ENCODE measurements around the gene CDK3. TPM values are rescaled to one million over a fixed set of nuclear protein-coding genes. Genes with fewer than 3 reads are reported as not detected.
A peak's percentile ranks its signal among the peaks of the same experiment; 100 is the strongest.

Gene CDK3
- total RNA-seq, 2 experiments from 2014 or later = 3.8 to 4.1 TPM

DNA sequence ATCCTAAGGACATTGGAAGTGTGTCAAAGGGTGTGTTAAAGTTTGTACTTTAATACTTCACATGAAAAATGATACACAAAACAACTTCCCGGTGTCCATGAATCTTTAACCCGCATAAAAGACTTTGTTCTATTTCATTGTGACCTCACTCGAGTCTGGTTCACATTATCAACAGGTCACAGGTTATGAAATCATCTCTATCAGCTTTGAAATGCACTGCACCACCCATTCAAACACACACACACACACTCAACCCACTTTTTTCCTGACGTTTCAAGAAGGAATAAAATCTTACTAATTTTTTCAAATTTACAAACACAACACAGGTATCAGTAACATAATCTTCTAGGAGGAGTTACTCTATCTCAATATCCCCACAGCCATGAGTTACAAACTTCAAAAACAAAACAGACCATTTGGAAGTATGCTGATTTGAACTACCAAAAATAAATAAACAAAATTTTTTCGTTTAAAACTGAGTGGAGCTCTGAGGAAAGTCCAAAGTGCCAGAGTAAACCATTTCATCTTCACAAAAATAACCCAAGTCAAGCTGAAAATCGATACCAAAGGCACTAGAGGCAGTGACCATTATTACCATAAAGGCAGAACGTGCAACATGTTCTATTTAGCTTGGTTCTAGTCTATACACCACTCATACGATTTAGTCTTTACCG is 24.3 kb upstream of the CDK3 start:
- Mint-ChIP-seq H3K4me1 (ENCODE audit: low read depth) (peaks cover 31% of the 10 kb centered on the region), H3K27ac (peak overlapping the region; percentile 11), H3K36me3 (ENCODE audit: low read depth) (peaks cover 14% of the 10 kb centered on the region), H3K4me3 (peak overlapping the region; percentile 39), H3K9me3 (no peaks in the 10 kb centered on the region), H3K27me3 (no peaks in the 10 kb centered on the region)
- ATAC-seq (no peak), DNase-seq (no peak)
- ChIA-PET POLR2A (no interaction called here), CTCF (interaction anchor here (1.0 to 2.4 kb wide), 5 partner anchors 21 to 115 kb away, joined by 3 to 6 read pairs (median 4); partner anchors contain the start of gene MRPL38)
- intact Hi-C loops (cut with micrococcal nuclease) = no loop called here
- TF ChIP-seq, protein P1, sequence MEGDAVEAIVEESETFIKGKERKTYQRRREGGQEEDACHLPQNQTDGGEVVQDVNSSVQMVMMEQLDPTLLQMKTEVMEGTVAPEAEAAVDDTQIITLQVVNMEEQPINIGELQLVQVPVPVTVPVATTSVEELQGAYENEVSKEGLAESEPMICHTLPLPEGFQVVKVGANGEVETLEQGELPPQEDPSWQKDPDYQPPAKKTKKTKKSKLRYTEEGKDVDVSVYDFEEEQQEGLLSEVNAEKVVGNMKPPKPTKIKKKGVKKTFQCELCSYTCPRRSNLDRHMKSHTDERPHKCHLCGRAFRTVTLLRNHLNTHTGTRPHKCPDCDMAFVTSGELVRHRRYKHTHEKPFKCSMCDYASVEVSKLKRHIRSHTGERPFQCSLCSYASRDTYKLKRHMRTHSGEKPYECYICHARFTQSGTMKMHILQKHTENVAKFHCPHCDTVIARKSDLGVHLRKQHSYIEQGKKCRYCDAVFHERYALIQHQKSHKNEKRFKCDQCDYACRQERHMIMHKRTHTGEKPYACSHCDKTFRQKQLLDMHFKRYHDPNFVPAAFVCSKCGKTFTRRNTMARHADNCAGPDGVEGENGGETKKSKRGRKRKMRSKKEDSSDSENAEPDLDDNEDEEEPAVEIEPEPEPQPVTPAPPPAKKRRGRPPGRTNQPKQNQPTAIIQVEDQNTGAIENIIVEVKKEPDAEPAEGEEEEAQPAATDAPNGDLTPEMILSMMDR (IDR thresholded peaks at IDR 0.05) = no peak

- H3K4me1 Mint-ChIP-seq (ENCODE audit: low read depth) = peaks cover 39% of the 10 kb centered on the region
- H3K9me3 Mint-ChIP-seq = no peaks in the 10 kb centered on the region
- H3K36me3 Mint-ChIP-seq (ENCODE audit: low read depth) = peaks cover 7% of the 10 kb centered on the region
- H3K27me3 Mint-ChIP-seq = no peaks in the 10 kb centered on the region
- peak; percentile 99 for DNase-seq
- peak within 1 kb of the TSS; percentile 99 for H3K27ac Mint-ChIP-seq
- POLR2A ChIA-PET = interaction anchor here (0.6 to 0.8 kb wide), 2 partner anchors 80 to 118 kb away, joined by 3 read pairs; no protein-coding TSS in a partner anchor
- CTCF ChIA-PET = interaction anchor here (0.6 to 1.7 kb wide), 2 partner anchors 21 to 26 kb away, joined by 3 to 7 read pairs; partner anchors contain the start of gene CDK3
- peak; percentile 98 for ATAC-seq
- TF ChIP-seq, protein P1 (IDR thresholded peaks at IDR 0.05) = peak; percentile 34
- H3K4me3 Mint-ChIP-seq = peak within 1 kb of the TSS; percentile 94
- intact Hi-C loops (cut with micrococcal nuclease) = no loop called here
These were observed 21.5 kb upstream of the CDK3 start, which contains the start of the genes ACOX1 and TEN1 for GRCh38 chr17:75978938-75979704. TSS of gene ACOX1 (minus strand) at chr17:75979166. CDS start at chr17:75979073, 93 bp downstream. TSS of gene TEN1 (plus strand) at chr17:75979240. CDS start at chr17:75986193, 6,953 bp downstream.

DNA sequence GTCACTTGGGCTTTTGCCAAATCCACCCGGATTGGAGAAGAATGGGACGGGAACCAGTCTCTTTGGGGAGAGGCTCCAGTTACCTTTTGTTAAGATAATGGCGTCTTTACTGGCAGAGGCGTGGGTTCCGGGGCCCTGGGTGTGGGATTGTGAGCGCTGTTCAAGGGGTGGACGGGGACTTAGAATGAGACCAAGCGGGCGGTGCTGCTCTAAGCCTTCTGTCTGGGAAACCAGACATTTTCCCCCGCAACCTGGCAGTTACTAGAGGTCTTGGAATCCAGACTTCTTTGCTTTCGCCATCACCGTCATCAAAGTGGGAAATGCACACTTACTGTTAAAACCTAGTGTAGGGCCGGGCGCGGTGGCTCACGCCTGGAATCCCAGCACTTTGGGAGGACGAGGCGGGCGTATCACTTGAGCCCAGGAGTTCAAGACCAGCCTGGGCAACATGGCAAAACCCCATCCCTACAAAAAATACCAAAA is 20.9 kb upstream of the CDK3 start:
- ChIA-PET POLR2A (interaction anchor here (0.9 to 1.0 kb wide), 2 partner anchors 10 to 23 kb away, joined by 3 read pairs; no protein-coding TSS in a partner anchor), CTCF (interaction anchor here (0.8 to 1.6 kb wide), 6 partner anchors 21 to 567 kb away, joined by 3 to 6 read pairs (median 4); partner anchors contain the start of gene CDK3)
- Mint-ChIP-seq H3K4me3 (peak overlapping the region; percentile 94), H3K27me3 (no peaks in the 10 kb centered on the region), H3K9me3 (no peaks in the 10 kb centered on the region), H3K36me3 (ENCODE audit: low read depth) (peaks cover 7% of the 10 kb centered on the region), H3K27ac (peak overlapping the region; percentile 99), H3K4me1 (ENCODE audit: low read depth) (peaks cover 37% of the 10 kb centered on the region)
- intact Hi-C loops (cut with micrococcal nuclease) = no loop called here
- TF ChIP-seq, protein P1 (IDR thresholded peaks at IDR 0.05) = no peak
- ATAC-seq = peak; percentile 35
- DNase-seq = no peak

DNA sequence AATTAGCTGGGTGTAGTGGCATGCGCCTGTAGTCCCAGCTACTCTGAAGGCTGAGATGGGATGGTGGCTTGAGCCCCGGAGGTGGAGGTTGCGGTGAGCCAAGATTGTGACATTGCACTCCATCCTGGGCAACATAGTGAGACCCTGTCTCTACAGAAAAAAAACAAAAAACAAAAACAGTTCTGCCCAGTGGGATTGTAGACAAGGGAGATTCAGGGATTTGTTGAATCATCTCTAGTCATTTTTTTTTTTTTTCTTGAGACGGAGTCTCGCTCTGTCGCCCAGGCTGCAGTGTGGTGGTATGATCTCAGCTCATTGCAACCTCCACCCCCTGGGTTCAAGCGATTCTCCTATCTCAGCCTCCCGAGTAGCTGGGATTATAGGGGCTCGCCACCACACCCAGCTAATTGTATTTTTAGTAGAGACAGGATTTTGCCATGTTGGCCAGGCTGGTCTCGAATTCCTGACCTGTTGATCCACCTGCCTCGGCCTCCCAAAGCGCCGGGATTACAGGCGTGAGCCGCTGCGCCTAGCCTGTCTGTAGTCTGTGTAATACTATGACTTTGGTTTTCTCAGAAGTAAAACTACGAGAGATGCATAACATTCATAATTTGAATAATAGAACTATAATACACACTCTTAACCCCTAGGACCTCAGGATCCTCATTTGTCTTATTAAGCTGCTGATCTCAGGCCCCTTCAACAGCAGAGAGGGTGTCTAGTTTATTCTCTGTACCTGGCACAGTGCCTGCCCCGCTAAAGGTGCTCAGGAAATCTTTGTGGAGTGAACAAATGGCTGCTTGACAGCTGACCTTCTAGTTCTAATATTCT is 20.3 kb upstream of the CDK3 start:
- TF ChIP-seq, protein P1 (IDR thresholded peaks at IDR 0.05) = no peak
- intact Hi-C loops (cut with micrococcal nuclease) = no loop called here
- Mint-ChIP-seq H3K27ac (peak overlapping the region; percentile 99), H3K4me1 (ENCODE audit: low read depth) (peaks cover 37% of the 10 kb centered on the region), H3K9me3 (no peaks in the 10 kb centered on the region), H3K27me3 (no peaks in the 10 kb centered on the region), H3K4me3 (peak overlapping the region; percentile 94), H3K36me3 (ENCODE audit: low read depth) (peaks cover 7% of the 10 kb centered on the region)
- ChIA-PET POLR2A (interaction anchor here (0.6 to 1.0 kb wide), 5 partner anchors 10 to 77 kb away, joined by 3 to 4 read pairs (median 3); no protein-coding TSS in a partner anchor), CTCF (interaction anchor here (0.7 to 1.8 kb wide), 10 partner anchors 20 to 566 kb away, joined by 3 to 6 read pairs (median 4); partner anchors contain the start of gene CDK3)
- ATAC-seq (no peak), DNase-seq (no peak)
